Stimulated activated CD8-positive, alpha-beta memory T cell treated with anti-CD3 and anti-CD28 coated beads, Interleukin-4, amount 100 ng/mL, for 24 hours (primary cell): ENCODE results near the gene PIKFYVE.
"Not testable (repeated sequence)": the region's sequence is repeated elsewhere in the genome, so short reads cannot be mapped to it uniquely, and the experiment has no call there.

Experiments
- DNase-seq: peaks from one replicate; pipeline ENCODE4 v3.0.0-alpha.2; 2020; ENCODE audit warnings: low read depth

Gene PIKFYVE

DNA sequence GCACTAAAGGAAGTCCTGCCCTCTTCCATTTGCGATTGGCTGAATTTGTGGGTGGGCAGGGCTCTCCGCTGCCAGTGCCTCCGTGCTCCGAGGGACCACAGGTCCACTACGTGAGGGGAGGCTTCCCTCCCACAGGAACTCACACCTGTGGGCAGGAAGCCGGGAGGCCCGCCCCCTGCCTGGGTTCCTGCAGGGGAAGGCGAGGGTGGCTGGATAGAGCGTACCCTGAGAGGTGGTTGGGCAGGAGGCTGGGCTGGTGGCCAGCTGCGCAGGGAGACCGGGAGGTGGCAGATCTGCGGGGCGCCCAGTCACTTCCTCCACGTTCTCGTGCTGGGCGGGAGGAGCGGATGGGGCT lies 93.6 kb downstream of the PIKFYVE start:
- no peak for DNase-seq

DNA sequence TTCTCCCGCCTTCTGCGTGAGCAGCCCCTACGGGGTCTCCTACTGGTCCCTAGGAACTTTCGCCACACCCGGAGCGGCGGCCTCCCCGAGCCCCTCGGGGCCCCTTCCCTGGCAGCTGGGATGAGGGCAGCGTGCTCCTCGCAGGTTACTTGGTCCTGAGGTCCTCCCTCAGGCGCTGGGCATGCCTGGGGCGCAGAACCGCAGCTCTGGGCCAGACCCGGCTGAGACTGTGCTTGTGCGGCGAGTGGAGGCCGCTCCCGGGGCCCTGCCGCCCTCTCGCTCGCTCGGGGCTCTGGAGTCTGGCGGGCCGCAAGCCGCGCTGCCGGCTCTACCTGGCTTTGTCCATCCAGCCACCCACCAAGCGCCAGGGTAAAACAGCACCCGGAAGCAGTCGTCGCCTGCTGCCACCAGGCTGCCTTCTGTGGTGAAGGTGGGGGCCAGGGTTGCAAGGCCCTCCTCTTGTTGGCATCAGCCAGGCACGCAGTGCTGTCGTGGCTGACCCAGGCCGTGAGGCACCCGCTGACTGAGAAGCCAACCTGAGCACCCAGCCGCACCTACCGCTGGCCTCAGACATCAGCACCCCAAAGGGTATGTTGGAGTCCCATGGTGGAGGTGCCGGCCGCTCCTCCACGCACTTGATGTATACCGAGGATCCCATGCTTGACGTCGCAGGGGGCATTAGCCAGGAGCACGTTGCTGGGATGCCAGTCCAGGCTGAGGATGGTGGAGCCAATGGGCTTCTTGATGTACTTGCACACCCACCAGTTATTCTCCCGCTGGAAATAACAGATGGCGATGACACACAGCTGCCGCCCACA lies 94.4 kb downstream of the PIKFYVE start:
- DNase-seq, result no peak

DNA sequence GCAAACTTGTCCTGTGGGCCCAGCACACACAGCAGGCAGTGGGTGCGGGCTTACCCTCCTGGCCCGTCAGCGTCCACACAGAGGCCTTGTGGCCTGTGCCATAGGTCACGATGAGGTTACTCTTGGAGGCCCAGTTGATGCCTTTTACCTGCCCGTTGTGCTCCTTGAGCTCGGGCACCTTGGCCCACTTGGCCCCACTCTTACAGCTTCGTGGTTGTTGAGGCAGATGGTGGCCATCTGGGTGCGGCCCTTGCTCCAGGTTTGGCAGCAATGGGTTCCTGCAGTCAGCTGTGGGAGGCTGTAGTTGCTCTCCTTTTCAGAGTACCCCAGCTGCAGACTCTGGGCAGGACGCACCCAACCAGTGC lies 95.0 kb downstream of the PIKFYVE start:
- no peak for DNase-seq

DNA sequence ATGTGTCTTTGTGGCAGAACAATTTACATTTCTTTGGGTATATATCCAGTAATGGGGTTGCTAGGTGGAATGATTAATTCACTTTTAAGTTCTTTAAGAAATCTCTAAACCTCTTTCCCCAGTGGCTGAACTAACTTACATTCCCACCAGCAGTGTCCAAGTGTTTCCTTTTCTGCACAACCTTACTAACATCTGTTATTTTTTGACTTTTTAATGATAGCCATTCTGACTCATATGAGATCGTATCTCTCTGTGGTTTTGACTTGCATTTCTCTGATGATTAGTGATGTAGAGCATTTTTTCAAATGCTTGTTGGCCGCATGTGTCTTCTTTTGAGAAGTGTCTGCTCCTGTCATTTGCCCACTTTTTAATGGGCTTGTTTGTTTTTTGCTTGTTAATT lies 97.4 kb downstream of the PIKFYVE start:
- DNase-seq, result no peak

DNA sequence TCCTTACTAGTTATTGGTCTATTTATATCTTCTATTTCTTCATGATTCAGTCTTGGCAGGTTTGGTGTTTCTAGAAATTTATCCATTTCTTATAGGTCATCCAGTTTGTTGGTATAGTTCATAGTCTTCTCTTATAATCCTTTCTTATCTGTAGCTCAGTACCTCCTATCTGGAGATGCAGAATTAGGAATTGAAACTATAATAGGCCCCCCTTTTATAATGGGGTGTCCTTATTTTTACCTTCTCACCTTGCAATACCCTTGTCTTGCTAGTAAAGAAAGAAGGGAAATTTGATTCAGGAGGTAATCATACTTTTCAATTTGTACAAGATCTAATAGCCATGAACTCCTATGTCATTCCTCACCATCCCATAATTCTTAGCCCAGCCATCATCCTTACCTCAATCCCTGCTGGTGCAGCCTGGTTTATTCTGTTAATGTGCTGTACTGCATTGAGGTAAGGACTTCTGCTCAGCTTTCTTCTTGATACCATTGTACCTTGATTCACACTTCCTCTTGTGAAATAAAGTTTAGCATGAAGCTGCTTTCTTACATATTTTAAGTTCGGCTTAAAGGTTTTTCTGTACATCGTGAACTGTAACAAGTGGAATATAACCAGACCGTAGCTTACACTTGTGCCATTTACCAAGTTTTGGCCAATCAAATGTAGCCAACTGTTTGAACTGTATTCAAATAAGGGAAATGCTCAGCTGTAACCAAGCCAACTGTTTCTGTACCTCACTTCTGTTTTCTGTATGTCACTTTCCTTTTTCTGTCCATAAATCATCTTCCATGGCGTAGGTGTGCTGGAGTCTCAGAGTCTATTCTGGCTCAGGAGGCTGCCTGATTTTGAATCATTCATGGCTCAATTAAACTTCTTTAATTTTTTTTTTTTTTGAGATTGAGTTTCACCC lies 100.4 kb downstream of the PIKFYVE start:
- no peak for DNase-seq

DNA sequence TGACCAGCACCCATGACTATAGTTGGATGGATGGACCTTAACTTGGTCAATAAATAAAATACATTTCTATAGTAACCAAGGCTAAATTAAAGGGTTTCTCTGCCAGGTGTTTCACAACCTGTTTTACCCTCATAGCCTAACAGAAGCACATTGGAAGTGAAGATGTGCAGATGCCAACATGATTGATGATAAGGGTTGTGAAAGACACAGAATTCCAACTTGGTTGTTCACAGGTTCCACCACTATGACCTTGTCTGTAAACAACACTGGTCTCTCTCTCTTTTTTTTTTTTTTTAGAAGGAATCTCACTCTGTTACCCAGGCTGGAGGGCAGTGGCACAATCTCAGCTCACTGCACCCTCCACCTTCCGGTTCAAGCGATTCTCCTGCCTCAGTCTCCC lies 103.0 kb downstream of the PIKFYVE start:
- no peak for DNase-seq

DNA sequence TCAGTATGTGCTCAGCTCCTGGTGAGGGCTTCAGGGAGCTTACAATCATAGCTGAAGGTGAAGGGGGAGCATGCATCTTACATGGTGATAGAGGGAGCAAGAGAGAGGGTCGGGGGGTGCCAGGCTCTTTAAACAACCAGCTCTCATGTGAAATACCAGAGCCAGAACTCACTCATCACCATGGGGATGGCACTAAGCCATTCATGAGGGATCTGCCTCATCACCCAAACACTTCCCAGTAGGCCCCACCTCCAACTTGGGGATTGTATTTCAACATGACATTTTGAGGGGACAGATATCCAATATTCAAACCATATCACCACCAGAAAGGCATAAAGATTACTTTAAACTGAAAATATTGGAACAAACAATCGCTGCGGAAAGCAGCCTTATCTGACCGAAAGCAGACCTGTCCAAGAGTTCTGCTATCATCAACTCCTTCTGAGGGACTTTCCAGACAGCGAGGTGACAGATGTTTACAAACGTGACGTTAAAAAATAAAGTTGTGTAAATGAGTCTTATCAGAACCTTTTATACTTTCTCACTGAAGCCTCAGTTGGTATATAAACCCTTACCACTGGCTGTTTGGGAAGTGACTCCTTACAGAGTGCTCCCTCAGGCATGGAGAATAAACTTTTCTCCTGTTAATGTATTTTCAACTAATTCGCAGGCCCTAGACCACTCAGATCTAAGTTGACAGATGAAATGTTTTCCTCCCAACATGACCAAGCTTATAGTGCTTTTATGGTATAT lies 105.0 kb downstream of the PIKFYVE start:
- no peak for DNase-seq

DNA sequence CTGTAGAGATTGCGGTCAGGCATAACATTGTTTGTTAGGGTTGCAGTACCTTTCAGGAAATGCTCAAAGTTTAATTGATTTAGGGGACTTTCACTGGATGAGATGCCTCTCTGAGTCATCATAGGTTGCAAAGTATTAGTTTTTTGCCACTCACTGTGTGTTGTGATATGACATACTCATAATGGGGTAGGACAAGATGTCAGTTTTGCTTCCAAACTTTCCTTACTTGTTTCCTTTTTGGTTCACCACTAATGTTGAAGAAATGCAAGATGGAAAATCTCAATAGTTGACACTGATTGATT lies 105.5 kb downstream of the PIKFYVE start:
- DNase-seq, result no peak

DNA sequence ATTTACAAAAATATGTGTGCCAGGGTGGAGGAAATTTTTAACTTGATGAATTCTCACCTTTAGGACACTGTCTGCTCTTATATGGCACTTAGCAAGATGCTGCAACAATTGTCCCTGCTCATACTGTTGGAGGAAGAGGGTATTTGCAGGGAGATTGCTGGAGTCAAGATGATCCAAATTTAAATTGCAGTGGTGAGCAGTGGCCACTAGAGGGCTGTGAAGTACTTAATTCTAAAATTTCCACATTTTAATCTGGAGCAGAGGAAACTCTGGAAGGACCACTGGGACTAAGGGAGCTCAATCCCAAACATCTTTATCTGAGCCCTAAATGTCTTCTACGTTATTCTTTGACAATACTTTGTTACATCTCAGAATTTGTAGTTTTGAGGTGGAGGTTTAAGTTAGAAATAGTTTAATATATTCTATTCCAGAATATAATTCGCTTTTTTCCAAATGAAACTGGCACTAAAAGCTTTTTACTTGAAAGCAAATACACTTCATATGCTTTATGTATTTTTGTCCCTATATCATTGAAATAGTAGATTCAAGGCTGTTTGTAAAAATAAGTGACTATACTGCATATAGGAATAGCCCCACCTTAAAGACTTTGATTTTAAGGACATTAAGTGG lies 107.5 kb downstream of the PIKFYVE start:
- DNase-seq, result no peak

DNA sequence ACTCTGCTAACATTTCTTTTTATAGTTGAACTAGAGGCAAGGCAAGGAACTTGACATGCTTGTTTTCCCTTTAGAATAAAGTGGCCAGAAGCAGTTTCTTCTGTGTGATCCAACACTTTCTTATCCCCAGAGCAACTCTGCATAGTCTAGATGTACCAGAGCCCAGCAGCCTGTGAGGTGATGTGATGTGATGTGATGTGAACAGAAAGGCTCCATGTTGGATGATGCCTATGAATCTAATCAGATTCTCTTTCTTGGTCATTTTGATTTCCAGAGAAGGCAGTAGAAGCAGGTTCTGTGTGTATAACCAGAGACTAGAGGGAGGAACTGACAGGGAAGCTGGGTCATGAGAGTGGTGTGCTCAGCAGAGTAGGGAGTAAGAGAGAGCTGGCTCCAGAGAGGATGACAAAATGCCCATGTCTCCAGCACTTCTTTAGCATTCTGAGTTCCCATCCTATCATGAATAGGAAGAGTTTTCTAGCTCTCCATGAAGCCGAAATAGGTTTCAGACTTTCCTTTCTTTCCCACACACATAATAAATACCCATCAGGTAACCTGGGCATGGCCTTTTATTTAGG lies 109.5 kb downstream of the PIKFYVE start:
- no peak for DNase-seq

DNA sequence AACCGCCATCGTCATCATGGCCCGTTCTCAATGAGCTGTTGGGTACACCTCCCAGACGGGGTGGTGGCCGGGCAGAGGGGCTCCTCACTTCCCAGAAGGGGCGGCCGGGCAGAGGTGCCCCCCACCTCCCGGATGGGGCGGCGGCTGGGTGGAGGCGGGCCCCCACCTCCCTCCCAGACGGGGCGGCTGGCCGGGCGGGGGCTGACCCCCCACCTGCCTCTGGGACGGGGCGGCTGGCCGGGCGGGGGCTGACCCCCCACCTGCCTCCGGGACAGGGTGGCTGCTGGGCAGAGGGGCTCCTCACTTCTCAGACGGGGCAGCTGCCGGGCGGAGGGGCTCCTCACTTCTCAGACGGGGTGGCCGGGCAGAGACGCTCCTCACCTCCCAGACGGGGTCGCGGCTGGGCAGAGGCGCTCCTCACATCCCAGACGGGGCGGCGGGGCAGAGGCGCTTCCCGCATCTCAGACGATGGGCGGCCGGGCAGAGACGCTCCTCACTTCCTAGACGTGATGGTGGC lies 111.3 kb downstream of the PIKFYVE start:
- not testable (repeated sequence) for DNase-seq

DNA sequence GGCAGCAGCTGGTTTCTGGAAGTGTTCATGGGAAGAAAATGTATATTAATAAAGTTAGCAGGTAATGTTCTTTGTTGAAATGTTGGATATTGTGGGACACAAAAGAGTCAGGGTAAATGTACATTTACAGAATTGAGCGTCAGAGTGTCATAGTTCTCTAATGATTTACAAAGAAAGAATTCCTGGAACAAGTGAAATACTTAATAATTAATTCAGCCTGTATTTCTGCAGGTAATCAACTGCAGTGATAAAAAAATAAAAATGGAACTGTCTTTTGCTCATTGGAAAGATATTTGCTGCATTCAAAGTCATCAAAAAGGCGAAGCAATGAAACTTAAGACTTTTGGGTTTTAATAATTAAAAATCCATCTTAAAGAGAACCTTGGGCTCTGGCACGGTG lies 113.1 kb downstream of the PIKFYVE start:
- no peak for DNase-seq

DNA sequence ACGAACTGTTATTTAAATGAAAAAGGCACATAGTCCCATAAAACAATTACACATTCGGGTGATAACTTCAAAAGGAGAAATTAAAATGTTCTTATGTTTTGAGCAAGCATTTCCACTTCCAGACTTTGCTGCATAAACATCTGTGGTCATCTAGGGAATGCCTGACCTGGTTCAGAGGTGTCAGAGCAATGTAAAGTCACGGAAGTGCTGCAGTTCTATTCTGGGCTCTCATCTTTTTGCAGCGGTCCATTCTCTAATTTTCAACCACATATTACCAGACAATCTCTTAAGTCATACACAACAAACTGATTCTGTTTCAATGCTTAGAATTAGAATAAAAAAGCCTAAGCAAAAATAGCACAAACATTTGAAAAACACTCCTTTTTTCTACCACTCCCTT lies 118.6 kb downstream of the PIKFYVE start:
- DNase-seq, result no peak

DNA sequence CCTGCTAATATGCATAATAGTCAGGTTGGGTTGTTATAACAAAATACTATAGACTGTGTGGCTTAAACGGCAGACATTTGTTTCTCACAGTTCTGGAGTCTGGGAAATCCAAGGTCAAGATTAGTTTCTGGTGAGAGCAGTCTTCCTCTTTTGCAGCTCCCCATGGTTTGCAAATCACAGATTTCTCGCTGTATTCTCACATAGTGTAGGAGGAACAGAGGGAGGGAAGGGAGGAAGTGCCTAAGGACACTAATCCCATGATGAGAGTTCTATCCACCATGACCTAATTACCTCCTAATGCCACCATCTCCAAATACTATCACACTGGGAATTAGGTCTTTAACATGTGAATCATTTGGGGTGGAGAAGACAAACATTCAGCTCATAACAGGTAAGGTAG lies 120.5 kb downstream of the PIKFYVE start:
- DNase-seq, result no peak

DNA sequence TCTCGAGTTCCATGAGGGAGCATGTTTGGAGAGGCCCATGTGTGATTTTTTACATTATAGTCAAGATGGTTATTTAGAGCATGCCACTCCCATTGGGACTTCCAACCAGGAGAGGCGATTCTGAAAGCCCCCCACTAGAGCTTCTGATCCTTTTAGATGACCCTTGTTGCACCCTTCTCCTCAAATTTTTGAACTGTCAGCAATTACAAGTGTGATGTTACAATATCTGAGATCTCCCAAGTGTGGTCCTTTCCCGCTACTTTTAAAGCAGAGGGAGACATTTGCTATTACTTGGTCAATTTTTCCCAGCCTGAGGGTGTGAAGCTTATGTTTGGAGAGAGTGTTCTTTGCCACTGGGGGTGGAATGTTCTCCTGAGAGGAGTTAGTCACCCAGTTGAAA lies 123.9 kb downstream of the PIKFYVE start:
- no peak for DNase-seq

DNA sequence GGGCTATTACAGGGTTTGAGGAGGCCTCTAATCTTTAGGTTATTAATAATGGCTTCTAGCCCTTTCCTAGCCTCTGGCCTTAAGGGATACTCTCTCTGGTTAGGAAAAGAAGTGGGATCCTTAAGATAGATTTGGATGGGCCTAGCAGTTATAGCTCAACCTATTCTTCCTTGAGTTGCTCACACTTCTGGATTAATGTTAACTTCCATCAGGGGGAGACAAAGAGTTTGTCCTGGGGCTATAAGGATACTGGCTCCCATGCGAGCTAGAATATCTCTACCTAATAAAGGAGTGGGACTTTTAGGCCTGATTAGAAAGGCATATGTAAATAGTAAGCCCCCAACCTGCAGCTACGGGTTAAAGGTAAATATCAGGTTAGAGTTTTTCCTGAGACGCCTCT lies 126.2 kb downstream of the PIKFYVE start:
- DNase-seq, result no peak

DNA sequence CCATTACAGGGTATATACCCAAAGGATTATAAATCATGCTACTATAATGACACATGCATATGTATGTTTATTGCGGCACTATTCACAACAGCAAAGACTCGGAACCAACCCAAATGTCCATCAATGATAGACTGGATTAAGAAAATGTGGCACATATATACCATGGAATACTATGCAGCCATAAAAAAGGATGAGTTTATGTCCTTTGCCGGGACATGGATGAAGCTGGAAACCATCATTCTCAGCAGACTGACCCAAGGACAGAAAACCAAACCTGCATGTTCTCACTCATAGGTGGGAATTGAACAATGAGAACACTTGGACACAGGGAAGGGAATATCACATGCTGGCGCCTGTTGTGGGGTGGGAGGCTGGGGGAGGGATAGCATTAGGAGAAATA lies 130.7 kb downstream of the PIKFYVE start:
- not testable (repeated sequence) for DNase-seq

DNA sequence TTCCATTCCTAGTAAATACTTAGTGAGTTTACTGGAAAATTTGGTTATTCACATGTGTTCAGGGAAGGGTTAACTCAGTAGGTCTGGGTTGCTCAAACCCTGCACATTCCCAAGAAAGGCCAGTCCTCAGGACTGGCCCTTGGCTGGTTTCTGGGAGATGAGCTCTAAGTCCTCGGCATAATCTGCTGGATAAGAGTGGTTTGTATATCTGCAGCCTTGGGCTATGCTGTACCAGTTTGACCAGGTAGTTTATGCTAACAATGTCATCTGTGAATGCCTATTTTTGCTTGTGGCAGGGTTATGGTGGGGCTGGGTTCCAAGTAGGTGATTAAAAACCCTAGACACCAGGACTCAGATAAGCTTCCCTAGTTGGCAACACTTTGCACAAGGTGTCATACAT lies 133.1 kb downstream of the PIKFYVE start:
- no peak for DNase-seq

DNA sequence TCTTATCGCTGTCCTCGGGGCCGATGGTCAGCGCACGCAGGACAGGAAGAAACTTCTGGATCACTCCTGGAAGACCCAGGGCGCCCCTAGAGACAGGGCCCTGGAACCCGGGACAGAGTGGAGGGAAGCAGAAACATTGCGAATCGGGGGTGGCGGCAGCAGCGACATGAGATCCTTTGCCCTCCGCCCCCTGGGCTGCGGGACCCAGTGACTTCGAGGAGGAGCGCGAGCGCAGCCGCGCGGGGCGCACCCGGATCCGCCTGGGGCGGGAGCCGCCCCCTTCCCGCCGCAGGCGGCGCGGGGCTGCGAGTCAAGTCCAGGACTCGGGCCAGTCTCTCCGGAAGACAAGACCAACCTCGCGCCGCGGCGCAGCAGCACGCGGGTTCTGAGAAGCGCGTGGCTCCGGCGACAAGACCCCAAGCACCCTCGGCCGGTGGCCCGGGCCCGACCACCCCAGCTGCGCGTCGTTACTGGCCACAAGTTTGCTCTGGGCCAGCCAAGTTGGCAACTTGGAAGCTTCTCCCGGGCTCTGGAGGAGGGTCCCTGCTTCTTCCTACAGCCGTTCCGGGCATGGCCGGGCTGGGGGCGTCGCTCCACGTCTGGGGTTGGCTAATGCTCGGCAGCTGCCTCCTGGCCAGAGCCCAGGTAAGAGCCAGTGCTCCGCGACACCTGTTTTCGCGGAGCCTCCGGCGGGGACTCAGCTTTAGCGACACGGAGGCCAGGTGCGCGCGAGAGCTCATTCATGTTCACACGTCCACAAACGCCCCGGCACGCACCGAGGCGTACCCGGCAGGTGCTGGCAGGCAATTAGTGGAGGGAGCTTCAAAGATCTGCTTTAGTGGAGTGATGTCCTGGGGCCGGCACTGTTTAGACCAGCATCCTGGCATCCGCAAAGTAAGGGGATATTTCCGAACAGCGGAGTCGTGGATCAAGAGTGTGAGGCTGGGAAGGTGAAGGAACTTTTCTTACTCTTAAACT lies 140.7 kb downstream of the PIKFYVE start, which contains the start of gene PTH2R:
TSS of gene PTH2R (plus strand) at position 319 of the 978 bp plus-strand sequence. CDS start at position 571, 252 bp downstream.
- no peak for DNase-seq

DNA sequence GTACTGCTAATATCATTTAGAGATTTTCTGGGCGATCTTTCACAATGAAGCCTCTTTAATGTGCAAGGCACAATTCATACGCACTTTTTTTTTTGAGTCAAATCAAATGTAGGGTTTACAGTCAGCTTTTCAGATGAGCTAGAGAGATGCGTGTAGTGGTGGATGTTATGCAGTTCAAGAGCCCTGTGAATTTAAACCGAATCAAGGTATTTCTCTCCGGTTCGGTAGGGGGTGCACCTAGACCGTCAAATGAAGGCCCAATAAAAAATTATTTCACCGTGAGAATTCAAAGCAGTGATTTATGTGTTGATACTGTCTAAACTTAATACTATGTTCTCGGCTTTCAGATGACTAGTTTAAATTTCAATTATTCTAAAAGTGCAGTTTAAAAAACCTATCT lies 141.6 kb downstream of the PIKFYVE start:
- no peak for DNase-seq
